HG03439 (cell line): ENCODE data around the gene AMDHD2.

Experiments
- ATAC-seq: cut with Tn5 transposase; IDR thresholded peaks from one replicate; pipeline ENCODE4 v1.9.1; 2021; ENCODE audit warnings: mild to moderate bottlenecking, moderate library complexity; ENCODE audit not compliant: unreplicated experiment

The AMDHD2 gene

DNA sequence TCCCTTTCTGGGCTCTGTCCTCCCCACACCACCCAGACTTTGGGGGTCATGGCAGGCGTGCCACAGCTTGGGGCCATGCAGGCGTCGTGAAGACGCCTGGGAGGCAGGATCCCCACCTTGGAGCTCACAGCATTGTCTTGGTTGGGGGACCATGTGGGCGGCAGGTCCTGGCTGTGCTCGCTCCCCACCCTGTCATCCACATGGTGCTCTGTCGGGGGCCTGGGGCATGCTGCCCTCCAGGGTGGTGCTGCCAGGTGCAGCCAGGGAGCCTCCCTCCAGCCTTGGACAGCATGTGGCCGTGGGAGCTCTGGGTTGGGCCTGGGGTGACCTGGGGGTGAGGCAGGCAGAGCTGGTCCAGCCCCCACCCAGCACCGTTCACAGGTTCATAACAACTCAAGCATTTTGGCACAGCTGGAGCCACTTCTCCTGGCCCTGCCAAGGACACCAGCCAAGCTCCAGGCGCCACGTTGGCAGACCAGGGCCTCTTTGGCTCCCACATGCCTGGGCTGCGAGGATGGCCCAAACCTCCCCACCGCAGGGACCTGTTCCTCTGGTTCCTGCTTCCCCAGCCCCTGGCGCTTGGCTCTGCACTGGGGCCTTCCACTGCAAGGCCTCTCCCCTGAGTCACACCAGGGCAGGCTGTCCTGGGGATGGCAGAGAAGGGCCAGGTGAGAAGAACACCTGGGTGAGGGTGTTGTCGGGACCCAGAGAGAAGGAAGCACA lies 21.5 kb upstream of the AMDHD2 start:
- ATAC-seq = no peak

DNA sequence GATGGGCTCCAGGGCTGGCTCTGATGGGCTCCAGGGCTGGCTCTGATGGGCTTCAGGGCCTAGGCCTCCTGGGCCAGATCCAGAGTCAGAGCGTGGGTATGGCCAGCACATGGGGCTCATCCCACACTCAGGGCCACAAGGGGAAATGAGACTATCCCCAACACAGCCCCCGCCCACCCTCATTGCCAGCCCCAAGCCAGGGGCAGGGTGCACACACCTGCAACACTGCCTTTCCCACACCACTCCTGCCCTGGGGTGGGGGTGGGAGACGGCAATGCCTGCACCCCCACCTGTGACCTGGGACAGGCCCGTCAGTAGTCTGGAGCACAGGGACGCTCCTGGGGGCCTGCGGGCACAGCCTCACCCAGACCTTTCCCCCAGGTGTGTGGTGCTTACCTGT lies 20.7 kb upstream of the AMDHD2 start:
- ATAC-seq = no peak

DNA sequence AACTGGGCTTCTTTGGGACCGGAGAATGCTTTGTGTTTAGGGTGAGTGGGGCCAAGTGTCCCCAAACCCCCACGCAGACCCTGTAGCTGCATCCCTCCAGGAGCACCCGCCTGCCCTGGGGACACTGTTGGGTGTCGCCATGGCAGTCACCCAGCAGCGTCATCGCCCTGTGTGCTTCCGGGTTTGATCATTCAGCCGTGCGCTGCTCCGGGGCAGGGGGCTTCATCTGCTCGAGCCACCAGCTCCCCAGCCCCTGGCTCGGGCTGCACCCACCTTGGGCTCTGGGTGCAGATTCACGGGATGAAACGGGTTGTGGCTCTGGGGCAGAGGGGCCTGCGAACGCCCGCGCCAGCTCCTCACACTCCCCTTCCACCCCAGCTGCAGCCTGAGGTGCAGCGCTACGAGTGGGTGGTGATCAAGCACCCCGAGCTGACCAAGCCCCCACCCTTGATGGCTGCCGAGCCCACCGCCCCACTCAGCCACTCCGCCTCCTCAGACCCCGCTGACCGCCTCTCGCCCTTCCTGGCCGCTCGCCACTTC lies 20.2 kb upstream of the AMDHD2 start:
- ATAC-seq = no peak

DNA sequence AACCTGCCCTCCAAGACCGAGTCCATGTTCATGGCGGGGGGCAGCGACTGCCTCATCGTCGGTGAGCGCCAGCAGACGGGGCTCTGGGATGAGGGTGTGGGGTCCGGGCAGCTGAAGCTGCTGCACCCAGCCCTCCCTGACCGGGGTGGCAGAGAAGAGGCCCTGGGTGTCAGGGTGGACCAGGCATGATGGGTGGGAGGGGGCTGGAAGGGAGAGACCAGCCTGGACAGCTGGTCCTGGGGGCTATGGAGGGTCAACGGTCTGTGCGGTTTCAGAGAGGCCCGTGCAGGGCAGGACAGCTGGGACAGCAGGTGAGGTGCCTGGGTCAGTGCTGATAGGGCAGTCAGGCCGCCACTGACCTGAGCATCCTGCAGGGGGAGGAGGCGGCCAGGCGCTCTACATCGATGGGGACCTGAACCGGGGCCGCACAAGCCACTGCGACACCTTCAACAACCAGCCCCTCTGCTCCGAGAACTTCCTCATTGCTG lies 19.7 kb upstream of the AMDHD2 start:
- ATAC-seq = no peak

DNA sequence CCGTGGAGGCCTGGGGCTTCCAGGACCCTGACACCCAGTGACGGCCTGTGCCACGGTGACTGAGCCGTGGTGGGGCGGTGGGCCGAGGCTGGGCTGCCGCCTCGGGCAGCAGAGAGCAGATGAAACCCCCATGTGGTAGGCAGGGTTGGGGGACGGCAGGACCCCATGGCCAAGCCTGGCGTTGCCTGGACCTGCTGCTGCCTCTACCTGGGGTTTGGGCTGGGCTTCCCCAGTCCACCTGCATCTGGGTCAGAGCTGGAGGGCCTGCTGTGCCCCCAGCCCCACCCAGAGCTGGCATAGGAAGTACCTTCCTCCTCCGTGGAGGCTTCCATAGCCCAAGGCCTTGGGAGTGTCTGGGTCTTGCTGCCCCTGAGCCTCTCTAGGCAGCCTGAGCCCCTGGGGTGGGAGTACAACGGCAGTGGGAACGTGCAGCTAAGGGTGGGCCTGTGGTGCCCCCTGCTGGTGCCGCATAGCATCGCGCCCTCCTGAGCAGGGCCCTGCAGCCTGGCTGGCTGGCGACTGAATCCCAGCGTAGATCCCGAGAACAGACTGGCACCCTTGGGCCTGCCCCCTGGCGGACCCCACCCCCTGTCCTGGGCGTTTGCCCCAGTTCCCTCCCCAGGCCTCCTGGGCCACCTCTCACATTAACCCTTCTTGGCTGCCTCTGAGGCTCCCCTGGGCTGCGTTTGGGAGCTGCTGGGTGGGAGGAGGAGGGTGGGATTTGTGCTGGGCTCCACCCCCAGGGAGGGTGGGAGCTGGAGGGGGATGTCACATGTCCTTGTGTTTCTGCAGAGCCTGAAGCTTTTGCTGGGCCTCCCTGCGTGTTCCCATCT lies 19.0 kb upstream of the AMDHD2 start:
- ATAC-seq = no peak

DNA sequence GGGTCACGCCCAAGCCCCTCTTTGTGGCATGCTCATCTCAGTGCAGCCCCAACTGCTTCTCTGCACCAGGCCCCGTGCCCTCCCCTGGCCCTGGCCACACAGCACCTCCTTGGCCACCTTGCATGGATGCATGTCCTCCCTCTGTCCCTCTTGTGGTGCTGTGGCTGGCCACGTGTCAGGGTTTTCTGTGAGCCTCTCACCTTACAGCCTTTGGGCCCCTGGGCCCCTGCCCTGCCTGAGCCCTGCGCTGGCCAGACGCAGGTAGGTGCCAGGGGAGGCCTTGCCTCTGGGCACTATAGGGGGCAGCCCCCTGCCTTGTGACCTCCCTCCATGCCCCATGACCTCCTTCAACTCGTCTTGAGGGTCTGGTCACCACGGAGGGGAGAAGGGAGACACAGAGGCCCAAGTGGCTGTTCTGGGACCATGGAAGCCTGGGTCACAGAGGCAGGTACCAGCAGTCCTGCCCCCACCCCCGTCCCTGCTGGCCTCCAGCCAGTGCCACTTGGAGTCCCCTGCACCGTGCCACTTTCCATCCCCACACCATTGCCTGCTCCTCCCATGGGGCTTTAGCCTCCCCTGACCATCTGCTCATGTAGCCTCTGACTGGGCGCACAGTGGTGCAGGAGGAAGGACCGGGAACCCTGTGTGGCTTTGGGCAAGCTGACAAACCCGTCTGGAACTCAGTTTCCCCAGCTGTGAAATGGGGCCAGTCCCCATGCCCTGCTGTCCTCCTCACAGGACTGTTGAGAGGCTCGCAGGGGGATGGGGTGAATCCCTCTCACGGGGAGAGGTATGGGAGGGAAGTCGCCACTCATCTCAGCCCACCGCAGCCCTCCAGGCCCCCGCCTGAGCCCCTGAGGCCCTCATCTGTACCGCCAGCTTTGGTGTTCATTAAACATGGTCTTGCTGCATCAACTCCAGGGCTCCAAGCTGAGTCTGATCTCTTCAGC lies 17.9 kb upstream of the AMDHD2 start:
- no peak for ATAC-seq

DNA sequence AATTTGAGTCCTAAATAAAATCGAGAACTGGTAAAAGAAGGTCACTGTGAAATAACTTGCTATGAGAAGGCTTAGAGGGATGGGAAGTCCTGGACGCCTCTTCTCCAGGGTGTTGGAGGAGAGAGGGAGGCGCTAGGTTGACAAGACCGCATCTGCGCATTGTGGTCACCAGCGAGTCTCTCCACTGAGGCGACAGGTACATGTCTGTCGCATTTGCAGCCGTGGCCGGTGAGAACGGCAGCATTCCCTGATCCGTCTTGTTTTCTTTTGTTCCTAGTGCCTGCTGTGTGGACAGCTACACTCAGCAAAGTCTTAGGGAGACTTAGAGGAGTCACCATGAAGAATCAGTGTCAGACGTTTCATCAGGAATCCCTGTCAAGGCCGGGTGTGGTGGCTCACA lies 14.5 kb upstream of the AMDHD2 start:
- ATAC-seq = no peak

DNA sequence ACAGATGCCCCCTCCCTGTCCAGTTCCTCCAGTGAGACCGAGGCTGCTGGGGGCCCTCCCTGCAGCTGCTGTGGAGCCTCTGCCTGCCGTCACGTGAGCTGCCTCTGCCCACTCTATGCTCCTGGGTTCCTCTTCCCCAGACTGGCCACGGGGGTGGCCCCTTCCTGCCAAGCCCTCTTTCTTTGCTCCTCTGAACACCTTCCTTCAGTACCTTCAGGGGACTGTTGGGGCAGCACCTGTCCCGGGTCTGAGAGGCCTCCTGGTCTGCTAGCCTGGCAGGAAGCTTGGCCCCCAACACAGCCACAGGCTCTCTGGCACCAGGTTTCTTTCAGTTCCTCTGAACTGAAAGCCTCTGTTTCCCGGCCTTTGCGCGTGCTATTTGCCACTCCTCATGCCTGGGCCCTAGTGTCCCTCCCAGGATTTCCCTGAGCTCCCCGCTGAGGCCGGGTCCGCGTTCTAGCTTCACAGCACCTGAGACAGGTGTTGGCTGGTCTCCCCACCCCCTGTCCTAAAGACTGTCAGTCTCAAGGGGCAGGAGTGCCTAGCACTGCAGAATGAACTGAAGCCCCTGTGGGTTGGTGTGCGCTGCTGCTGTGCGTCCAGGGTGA lies 13.0 kb upstream of the AMDHD2 start:
- no peak for ATAC-seq

DNA sequence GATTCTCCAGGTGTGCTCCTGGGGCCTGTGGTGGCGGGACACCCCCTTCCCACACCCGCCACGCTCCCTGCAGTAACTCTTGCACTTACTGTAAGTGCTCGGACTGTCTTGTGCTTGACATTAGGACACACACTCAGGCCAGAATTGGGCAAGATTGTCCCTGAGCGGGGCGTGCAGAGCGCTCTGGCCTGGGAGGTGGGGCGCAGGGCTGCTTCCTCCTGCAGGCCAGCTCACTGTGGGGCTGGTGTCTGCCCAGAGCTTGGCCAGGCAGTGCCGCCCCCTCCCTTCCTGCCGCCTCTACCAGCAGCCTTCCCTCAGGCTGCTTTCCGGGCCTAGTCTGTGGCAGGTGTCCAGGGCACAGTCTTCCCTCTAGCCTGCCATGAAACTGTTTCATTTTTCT lies 12.5 kb upstream of the AMDHD2 start:
- ATAC-seq = no peak

DNA sequence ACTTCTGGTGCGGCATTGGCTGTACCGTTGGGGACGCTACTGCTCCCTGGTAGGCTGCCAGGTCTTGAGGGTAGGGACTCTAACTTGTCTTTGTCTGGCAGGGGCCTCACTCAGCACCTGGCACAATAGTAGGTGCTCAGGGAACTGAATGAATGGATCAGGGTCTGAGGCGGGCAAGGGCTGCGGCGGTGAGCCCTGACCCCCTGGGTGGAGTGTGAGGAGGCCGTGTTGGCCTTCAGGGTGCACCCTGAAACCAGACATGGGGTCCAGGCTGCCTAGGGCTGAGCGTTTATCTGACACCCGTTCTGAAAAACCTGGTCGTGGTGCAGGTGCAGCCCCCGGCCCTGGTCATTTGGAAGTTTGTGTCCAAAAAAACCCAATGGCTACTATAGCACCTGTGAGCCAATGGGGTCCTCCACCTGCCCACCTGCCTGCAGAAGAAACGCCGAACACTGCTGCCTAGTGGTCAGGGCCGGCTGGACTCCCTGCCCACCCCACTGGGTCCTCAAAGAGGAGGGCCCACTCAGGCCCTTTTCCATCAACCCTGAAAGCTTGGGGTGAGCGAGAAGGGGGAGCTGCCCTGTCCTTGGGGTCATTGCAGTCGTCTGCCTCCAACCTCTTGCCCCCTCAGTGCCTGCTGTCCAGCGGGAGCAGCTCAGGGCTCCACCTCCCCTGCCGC lies 11.3 kb upstream of the AMDHD2 start:
- no peak for ATAC-seq

DNA sequence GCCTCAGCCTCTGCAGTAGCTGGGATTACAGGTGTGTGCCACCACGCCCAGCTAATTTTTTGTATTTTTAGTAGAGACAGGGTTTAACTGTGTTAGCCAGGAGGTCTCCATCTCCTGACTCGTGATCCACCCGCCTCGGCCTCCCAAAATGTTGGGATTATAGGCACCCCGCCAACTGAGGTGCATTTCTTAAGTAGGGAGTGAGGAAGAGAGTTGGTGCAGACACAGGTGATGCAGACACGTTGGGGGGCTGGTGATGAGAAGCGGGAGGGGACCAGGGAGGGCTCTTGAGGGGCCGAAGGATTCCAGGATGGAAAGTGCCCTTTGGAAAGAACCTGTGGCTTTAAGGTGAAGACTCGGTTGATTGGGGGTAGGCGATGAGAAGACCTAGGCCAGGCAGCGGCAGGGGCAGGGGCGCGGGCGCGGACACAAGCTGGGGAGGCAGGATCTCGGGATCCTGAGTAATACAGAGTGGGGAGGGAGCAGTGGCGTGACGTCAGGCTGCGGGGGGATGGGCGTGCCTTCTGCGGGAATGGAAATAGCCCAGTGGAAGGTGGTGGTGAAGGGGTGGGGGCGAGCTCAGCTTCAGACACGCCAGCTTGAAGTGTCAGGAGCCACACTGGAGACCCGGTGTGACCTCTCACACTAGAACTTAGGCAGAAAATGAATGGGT lies 8.9 kb upstream of the AMDHD2 start:
- ATAC-seq = no peak

DNA sequence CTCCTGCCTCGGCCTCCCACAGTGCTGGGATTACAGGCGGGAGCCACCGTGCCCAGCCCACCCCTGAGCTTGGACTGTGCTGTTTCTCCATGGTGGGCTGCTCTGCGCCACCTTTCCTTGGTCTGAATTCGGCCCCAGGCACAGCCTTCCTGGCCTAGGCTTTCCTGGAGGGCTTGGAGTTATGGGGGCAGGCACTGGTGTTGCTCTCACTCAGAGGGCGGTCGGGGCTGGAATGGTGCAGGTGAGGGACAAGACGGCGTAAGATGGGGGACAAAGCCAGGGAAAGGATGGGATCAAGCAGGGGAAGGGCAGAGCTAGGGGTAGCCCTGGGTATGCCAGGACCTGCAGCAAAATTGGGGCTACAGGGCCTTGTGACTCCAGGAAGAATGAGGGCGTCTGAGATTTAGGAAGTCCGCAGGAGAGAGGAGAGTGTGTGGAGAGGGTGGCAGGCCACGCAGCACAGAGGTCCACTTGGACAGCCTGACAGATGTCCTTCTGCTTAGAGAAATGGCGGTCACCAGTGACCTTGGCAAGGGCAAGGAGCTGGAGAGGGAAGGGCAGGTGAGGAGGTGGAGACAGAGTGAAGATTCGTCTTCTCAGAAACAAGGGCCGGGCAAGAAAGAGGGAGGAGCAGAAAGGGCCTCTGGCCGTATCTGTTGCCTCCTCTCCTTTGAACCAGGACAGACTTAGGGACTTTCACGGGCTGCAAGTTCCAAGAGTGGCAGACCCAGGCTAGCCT lies 8.0 kb upstream of the AMDHD2 start:
- ATAC-seq = no peak

DNA sequence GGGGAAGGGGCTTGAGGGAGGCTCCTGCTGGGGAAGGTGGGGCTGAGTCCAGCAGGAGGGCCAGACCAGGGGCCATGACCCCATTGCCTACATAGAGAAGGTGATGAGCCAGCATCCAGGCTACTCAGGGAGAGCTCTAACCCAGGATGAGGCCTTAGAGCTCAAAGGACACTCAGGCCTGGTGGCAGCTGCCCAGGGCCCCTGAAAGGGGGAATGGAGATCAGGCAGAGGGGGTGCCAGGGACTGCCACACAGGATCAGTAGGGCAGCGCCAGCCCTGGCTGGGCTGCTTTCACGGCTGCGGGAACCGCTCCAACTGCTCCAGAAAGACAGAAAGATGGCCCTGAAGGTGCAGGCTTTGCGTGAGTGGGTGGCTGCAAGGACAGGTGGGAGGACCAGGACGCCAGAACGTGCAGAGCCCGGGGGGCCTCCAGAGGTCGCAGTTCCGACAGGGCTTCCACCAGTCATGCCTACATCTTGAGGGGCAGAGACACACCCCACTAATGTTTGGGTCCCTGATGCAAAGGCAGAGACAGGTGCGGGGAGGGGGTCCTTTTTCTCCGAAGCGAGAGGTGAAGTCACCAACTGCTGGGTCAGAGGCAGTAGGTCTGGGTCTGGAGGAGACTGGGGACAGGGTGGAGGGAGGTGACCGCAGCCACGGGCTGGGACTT lies 7.3 kb upstream of the AMDHD2 start:
- ATAC-seq = no peak

DNA sequence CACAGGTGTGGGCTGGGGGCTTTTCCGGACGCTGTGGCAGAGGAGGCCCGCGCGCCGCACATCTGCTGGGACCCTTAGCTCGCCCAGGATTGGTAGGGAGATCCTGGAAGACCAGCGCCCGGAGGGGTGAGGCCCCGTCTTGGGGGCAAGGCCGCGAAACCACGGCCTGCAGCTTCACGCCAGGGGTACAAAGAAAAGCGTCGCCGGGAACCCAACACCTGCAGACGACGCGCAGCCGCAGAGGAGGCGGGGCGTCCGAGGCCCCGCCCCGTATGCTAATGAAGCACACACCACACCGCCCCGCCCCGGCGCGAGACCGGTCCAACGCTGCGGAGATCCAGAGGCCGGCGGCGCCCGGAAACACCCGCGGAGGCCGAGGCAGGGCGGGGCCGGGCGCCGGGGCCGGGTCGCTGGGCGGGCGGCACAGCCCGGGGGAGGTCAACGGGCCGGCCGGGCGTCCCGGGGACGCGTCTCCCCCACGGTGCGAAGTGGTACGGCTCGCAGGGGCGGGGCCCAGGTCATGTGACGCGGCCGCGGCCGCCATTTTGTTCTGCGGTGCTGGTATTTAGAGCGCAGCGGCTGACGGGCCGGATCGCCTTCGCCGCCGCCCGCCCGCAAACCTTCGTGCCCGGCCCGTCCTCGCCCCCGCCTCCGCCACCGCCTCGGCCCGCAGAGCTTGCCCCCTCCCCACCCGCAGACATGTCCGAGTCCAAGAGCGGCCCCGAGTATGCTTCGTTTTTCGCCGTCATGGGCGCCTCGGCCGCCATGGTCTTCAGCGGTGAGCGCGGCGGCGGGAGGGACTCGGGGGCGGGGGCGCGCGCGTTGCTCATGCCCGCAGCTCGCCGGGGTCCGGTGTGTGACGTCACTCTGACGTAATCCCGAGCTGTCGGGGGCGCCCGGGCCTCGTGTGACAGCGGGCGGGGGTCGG lies 6.5 kb upstream of the AMDHD2 start, which contains the start of gene ATP6V0C:
TSS of gene ATP6V0C (plus strand) at position 548 of the 928 bp plus-strand sequence. CDS start at position 700, 152 bp downstream.
- ATAC-seq = peak; percentile 66

DNA sequence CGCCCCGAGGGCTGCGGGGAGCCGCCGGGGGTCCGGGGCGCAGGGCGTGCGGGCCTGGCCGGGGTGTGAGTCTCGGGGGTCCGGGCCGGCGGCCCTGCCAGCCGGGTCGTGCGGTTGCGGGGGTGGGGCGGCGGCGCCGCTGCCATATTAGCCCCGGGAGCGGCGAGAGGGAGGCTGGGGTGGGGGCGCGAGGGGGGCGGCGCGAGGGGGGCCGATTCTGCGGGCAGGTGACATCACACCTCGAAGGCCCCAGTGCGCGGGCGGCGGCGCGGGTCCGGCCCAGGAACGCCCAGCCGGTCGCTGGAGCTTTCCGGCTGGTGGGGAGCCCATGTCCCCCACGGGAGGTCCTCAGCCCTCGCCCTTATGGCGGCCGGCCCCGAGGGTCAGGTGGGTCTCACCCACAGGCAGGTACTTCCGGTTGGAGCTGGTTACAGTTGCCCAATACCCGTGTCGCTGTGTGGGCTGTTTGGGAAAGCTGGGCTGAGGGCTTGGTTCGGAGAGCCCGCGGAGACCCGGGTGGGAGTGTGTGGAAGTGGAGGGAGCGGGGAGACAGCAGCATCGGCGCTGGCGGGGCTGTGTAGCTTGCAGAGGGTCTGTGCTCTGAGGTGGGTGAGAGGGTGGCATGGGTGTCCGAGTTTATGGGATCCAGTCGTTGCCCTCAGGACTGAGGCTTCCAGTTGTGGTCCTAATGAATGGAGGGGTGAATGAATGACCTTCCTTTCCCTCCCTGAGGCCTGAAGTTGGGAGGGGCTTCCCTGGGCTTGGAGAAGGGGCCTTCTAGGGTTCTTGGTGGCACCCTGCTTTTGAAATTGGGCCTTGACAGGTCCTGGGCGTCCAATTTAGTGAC lies 5.6 kb upstream of the AMDHD2 start:
- ATAC-seq = no peak
